K562 (cell line): ENCODE results near the gene FBXW8. TPM values are rescaled to one million over a fixed set of nuclear protein-coding genes. Genes with fewer than 3 reads are reported as not detected.

ENCODE experiments used
- ATAC-seq: fragments of 200-7000 bp; cut with Tn5 transposase; 3 replicates; pipeline ENCODE4 v1.9.1; 2020; ENCODE audit warnings: moderate library complexity
- BruUV-seq: library from RNA; stranded (reverse); fragments of 400-500 nt; replicated peaks from 2 replicates; lab custom pipeline; 2021; lab: Mats Ljungman, UMichigan
- CTCF ChIA-PET: fragments of 300-600 bp; formaldehyde crosslinking; extraction: SDS; loops from one replicate; lab custom pipeline; 2021; ENCODE audit warnings: low intra/inter-chr PET ratio; lab: Yijun Ruan, JAX
- POLR2A ChIA-PET: fragments of 300-600, 350-650 bp; sonication (Branson Sonifier 250); formaldehyde crosslinking; extraction: SDS; loops from one replicate; lab custom pipeline; 2021; ENCODE audit warnings: antibody characterized with exemption, inconsistent platforms; lab: Yijun Ruan, JAX
- DNase-seq, 4 experiments: peaks; one replicate each; pipeline versions ENCODE4 v3.0.0 to v3.0.0-alpha.2; 2011 to 2018; ENCODE audit warnings: low spot score in 3 of 4, mixed read lengths in 3 of 4; ENCODE audit errors: extremely low read depth in 1 of 4
- FAIRE-seq: peaks from 2 replicates; lab custom pipeline; 2011; peaks lifted over from hg19 to GRCh38; lab: Jason Lieb, UNC
- H2AFZ ChIP-seq: 2 replicates; pipeline ENCODE4 v1.6.0; 2011; ENCODE audit warnings: low read depth, low read length, control low read depth, inconsistent platforms
- H3K27ac ChIP-seq: fragments of 200-600 bp; 3 replicates; pipeline ENCODE4 v1.8.0; 2011; ENCODE audit warnings: low read depth, mild to moderate bottlenecking, control low read depth, inconsistent platforms, low read length, moderate library complexity, mixed read lengths; ENCODE audit errors: extremely low read depth
- H3K27me3 ChIP-seq, 2 experiments: fragments of 300-600 bp in 1 of 2; 2 replicates in 1 of 2; 3 replicates in 1 of 2; pipeline versions ENCODE4 v1.6.0 to v1.8.0; 2011; ENCODE audit warnings: inconsistent platforms in 2 of 2, low read length in 2 of 2, mild to moderate bottlenecking in 1 of 2, mixed read lengths in 1 of 2, moderate library complexity in 1 of 2; ENCODE audit not compliant: control insufficient read depth in 2 of 2, insufficient read depth in 2 of 2
- H3K36me3 ChIP-seq: fragments of 300-600 bp; 3 replicates; pipeline ENCODE4 v1.8.0; 2011; ENCODE audit warnings: mild to moderate bottlenecking, low read length, inconsistent platforms; ENCODE audit not compliant: control insufficient read depth, insufficient read depth
- H3K4me1 ChIP-seq, 2 experiments: fragments of 200-600 bp in 1 of 2; replicated peaks in 1 of 2; 2 replicates in 1 of 2; 3 replicates in 1 of 2; pipeline versions ENCODE4 v1.5.1 to v1.8.0; 2011; ENCODE audit warnings: inconsistent platforms in 2 of 2, low read length in 2 of 2, mild to moderate bottlenecking in 1 of 2, mixed read lengths in 1 of 2, moderate library complexity in 1 of 2; ENCODE audit not compliant: control insufficient read depth in 2 of 2, insufficient read depth in 2 of 2
- H3K4me2 ChIP-seq: 2 replicates; pipeline ENCODE4 v1.6.1; 2011; ENCODE audit warnings: low read length, control low read depth, inconsistent platforms, mixed read lengths; ENCODE audit not compliant: insufficient read depth
- H3K4me3 ChIP-seq: fragments of 200-600 bp; sonication (generic), shearing (Covaris generic); 2 replicates; pipeline ENCODE4 v1.5.1; 2016; ENCODE audit warnings: control low read depth, inconsistent platforms
- H3K79me2 ChIP-seq: fragments of 200-600 bp; 3 replicates; pipeline ENCODE4 v1.8.0; 2011; ENCODE audit warnings: low read length, inconsistent platforms; ENCODE audit not compliant: control insufficient read depth, insufficient read depth
- H3K9ac ChIP-seq, 2 experiments: 2 replicates each; pipeline versions ENCODE4 v1.6.0 to v1.6.1; 2011; ENCODE audit warnings: low read depth in 2 of 2, low read length in 2 of 2, control low read depth in 1 of 2, inconsistent platforms in 1 of 2, mild to moderate bottlenecking in 1 of 2, mixed read lengths in 1 of 2; ENCODE audit not compliant: insufficient read depth in 1 of 2
- H3K9me1 ChIP-seq: one replicate; pipeline ENCODE4 v1.6.0; 2011; ENCODE audit warnings: inconsistent platforms, mild to moderate bottlenecking, low read length, moderate library complexity; ENCODE audit not compliant: control insufficient read depth, insufficient read depth
- H3K9me3 ChIP-seq: replicated peaks from 2 replicates; pipeline ENCODE4 v1.5.1; 2011; ENCODE audit warnings: low read depth, low read length, inconsistent platforms; ENCODE audit not compliant: control insufficient read depth, insufficient read depth
- H4K20me1 ChIP-seq: replicated peaks from 2 replicates; pipeline ENCODE4 v1.6.1; 2011; ENCODE audit warnings: low read length, inconsistent platforms, mixed read lengths; ENCODE audit not compliant: control insufficient read depth, insufficient read depth
- BCL6 ChIP-seq: fragments of 250-450 bp; sonication (Bioruptor Pico); IDR thresholded peaks from 2 replicates; pipeline ENCODE4 v1.4.0; 2020
- CCAR2 ChIP-seq: fragments of 200-400 bp; formaldehyde crosslinking; IDR thresholded peaks from 2 replicates; pipeline ENCODE4 v1.6.1; 2017; ENCODE audit warnings: mild to moderate bottlenecking, low read depth, low read length
- DPF2 ChIP-seq: fragments of 450-650 bp; IDR thresholded peaks from 2 replicates; pipeline ENCODE4 v1.6.1; 2016
- FOXK1 ChIP-seq: sonication (generic); formaldehyde crosslinking; IDR thresholded peaks from 2 replicates; pipeline ENCODE4 v1.8.0; 2022; ENCODE audit warnings: missing genetic modification reagents, mild to moderate bottlenecking, borderline replicate concordance
- FOXM1 ChIP-seq, 2 experiments: fragments of 450-650 bp in 1 of 2; sonication (generic) in 1 of 2; formaldehyde crosslinking in 1 of 2; IDR thresholded peaks; 2 replicates each; pipeline versions ENCODE4 v1.6.1 to v1.9.0; 2017 to 2022; ENCODE audit warnings: low read depth in 2 of 2, mild to moderate bottlenecking in 2 of 2, missing genetic modification reagents in 1 of 2, moderate library complexity in 1 of 2
- GTF2B ChIP-seq: IDR thresholded peaks from 2 replicates; pipeline ENCODE4 v1.6.1; 2011; ENCODE audit not compliant: insufficient read length; ENCODE audit errors: extremely low read depth
- HSF4 ChIP-seq: fragments of 250-450 bp; sonication (Bioruptor Pico); IDR thresholded peaks from 2 replicates; pipeline ENCODE4 v2.1.2; 2022; ENCODE audit warnings: mild to moderate bottlenecking, moderate library complexity, borderline replicate concordance
- KLF13 ChIP-seq: fragments of 450-650 bp; IDR thresholded peaks from 2 replicates; pipeline ENCODE4 v1.6.1; 2016; ENCODE audit warnings: missing genetic modification characterization, low read depth, mild to moderate bottlenecking, missing compliant biosample characterization, moderate library complexity, borderline replicate concordance
- POLR3G ChIP-seq: IDR thresholded peaks from 2 replicates; pipeline ENCODE4 v1.6.1; 2011; ENCODE audit not compliant: insufficient read length, insufficient replicate concordance; ENCODE audit errors: extremely low read depth
- PURB ChIP-seq: sonication (generic); formaldehyde crosslinking; IDR thresholded peaks from 2 replicates; pipeline ENCODE4 v1.9.0; 2021; ENCODE audit warnings: low read depth, mild to moderate bottlenecking, missing genetic modification reagents
- RBM22 ChIP-seq: fragments of 200-400 bp; formaldehyde crosslinking; IDR thresholded peaks from 2 replicates; pipeline ENCODE4 v1.6.1; 2018; ENCODE audit warnings: low read length, low read depth; ENCODE audit not compliant: poor library complexity, severe bottlenecking
- TAF15 ChIP-seq: fragments of 200-400 bp; formaldehyde crosslinking; IDR thresholded peaks from 2 replicates; pipeline ENCODE4 v1.6.1; 2017; ENCODE audit warnings: mild to moderate bottlenecking, low read depth, low read length, moderate library complexity
- TCF3 ChIP-seq: sonication (generic); formaldehyde crosslinking; IDR thresholded peaks from 2 replicates; pipeline ENCODE4 v1.4.0; 2020; ENCODE audit warnings: mild to moderate bottlenecking, missing genetic modification reagents
- TGIF2 ChIP-seq: sonication (generic); formaldehyde crosslinking; IDR thresholded peaks from 2 replicates; pipeline ENCODE4 v1.8.1; 2022; ENCODE audit warnings: mild to moderate bottlenecking, missing genetic modification reagents, moderate library complexity
- XRCC5 ChIP-seq: fragments of 200-400 bp; formaldehyde crosslinking; IDR thresholded peaks from 2 replicates; pipeline ENCODE4 v1.6.1; 2017; ENCODE audit warnings: low read depth, mild to moderate bottlenecking, low read length
- ZNF699 ChIP-seq: fragments of 250-450 bp; sonication (Bioruptor Pico); IDR thresholded peaks from 2 replicates; pipeline ENCODE4 v1.8.0; 2021; ENCODE audit warnings: mild to moderate bottlenecking, moderate library complexity; ENCODE audit not compliant: insufficient replicate concordance
- WGBS: fragments of 100-300 bp; shearing (Covaris generic); methylation state at CpG from one replicate; pipeline ENCODE4 v1.1.6; 2016; ENCODE audit warnings: low coverage, mixed read lengths; ENCODE audit not compliant: insufficient coverage; ENCODE audit errors: missing lambda C conversion rate; 5-methylcytosine and 5-hydroxymethylcytosine counted together
- in situ Hi-C: fragments of 300-500 bp; cut with MboI; formaldehyde crosslinking; loops from 4 replicates; pipeline ENCODE4 v1.15.0; 2018; ENCODE audit warnings: inconsistent platforms, mixed read lengths
- intact Hi-C: fragments of 100-400 bp; cut with micrococcal nuclease; formaldehyde crosslinking; loops from 2 replicates; pipeline ENCODE4 v1.14.2; 2022
- polyA plus RNA-seq, 8 experiments: library from polyadenylated mRNA; depleted of rRNA in 4 of 8; stranded (reverse) in 5 of 8; unstranded in 3 of 8; fragments of >200 nt; fragmentation: Nextera tagmentation in 2 of 8; fragmentation: Illumina TruSeq in 1 of 8; extraction: Ambion mirVana in 2 of 8; extraction: Trizol in 1 of 8; gene quantifications; 2 replicates each; pipeline versions ENCODE4 v1.2.1 to v1.2.3, GENCODE V29; 2011 to 2014; ENCODE audit warnings: inconsistent platforms in 1 of 8, missing spikeins in 1 of 8
- total RNA-seq, 7 experiments: library from RNA; depleted of rRNA in 6 of 7; stranded (reverse); fragments of >200 nt in 6 of 7; fragmentation: Illumina TruSeq in 2 of 7; extraction: Trizol in 2 of 7; gene quantifications; 2 replicates each; pipeline versions ENCODE4 v1.2.1 to v1.2.3, GENCODE V29; 2011 to 2021; ENCODE audit warnings: low replicate concordance in 1 of 7

The FBXW8 gene
- total and polyA plus RNA-seq, 9 of the 15 experiments (the other 6 are each of a cell fraction or from before 2014, with no cell fraction given), result 0.58 to 8.3 (median 4.4) TPM

DNA sequence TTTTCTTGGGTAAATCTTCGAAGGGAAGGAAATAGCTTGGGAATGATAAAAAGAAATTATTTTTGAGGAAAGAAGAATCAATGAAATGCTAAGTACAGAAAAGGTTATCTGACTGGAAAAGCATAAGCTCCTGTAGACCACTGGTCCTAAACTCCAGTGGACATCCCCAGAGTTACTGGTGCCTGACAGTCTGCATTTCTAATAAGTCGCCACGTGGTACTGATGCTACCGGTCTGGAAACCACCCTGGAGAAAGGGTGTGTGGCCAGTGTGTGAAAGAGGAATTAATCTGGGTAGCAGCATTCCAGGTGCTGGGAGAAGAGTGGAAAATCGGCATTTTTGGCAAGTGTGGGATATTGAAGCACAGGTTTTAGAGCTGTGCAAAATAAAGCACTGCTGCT, 73.3 kb downstream of the FBXW8 start:
- no peaks in the 10 kb centered on the region for H3K9me1 ChIP-seq
- no peak for ATAC-seq
- no peaks in the 10 kb centered on the region for H3K9me3 ChIP-seq
- 29% methylated on average over 5 of the region's 5 CpGs for WGBS
- TF ChIP-seq GTF2B (no peak), TCF3 (CRISPR knock-in tag) (no peak), FOXM1 (IDR thresholded peaks at IDR 0.05; ENCODE audit: low read depth) (no peak), FOXM1 (CRISPR knock-in tag; IDR thresholded peaks at IDR 0.05; ENCODE audit: low read depth) (no peak), POLR3G (no peak), TGIF2 (CRISPR knock-in tag) (no peak), PURB (CRISPR knock-in tag) (no peak), BCL6 (CRISPR knock-in tag) (no peak), XRCC5 (no peak), HSF4 (no peak), DPF2 (no peak), KLF13 (tag) (no peak), TAF15 (no peak), CCAR2 (no peak), ZNF699 (CRISPR knock-in tag) (no peak), FOXK1 (CRISPR knock-in tag) (no peak), RBM22 (no peak)
- no peak overlapping the region for H2AFZ ChIP-seq
- no peaks in the 10 kb centered on the region for H3K79me2 ChIP-seq
- no peak for DNase-seq
- ChIA-PET CTCF (interaction anchor here (0.6 kb wide), 1 partner anchor 144 kb away, joined by 3 read pairs; no protein-coding TSS in a partner anchor), POLR2A (interaction anchor here (1.3 to 1.9 kb wide), 2 partner anchors 8 to 9 kb away, joined by 6 to 7 read pairs; no protein-coding TSS in a partner anchor)
- no peak overlapping the region for H3K27ac ChIP-seq
- H3K4me2 ChIP-seq, result no peak overlapping the region
- no peak overlapping the region for H3K9ac ChIP-seq
- peaks cover 0 to 9% of the 10 kb centered on the region in 2 experiments; a peak in 2 of 5 replicates for H3K4me1 ChIP-seq
- H3K4me3 ChIP-seq, result no peak overlapping the region
- no peak for FAIRE-seq
- 0 out of 3 replicates have a peak, but pooled peaks cover 3% of the 10 kb centered on the region for H3K36me3 ChIP-seq
- no peaks in the 10 kb centered on the region for H3K27me3 ChIP-seq
- in situ Hi-C loops (no loop called here), intact Hi-C loops (no loop called here)
- no TSS peak for BruUV-seq
- no peaks in the 10 kb centered on the region for H4K20me1 ChIP-seq
